Tibial artery (tissue), 4 donors: ENCODE data around the gene EXD3.
"Not testable (repeated sequence)": the region's sequence is repeated elsewhere in the genome, so short reads cannot be mapped to it uniquely, and the experiment has no call there.

Experiments
- DNase-seq, 2 donors: peaks; one replicate each; pipeline ENCODE4 v3.0.0-alpha.2; 2019
- H3K27ac ChIP-seq, 2 donors: fragments of 200-600 bp; sonication (generic) in 1 of 2; 1 replicate in 1 of 2; 2 replicates in 1 of 2; pipeline ENCODE4 v1.5.1; 2018 to 2019; ENCODE audit warnings: mild to moderate bottlenecking in 1 of 2
- H3K27me3 ChIP-seq, 2 donors: fragments of 200-600 bp; sonication (generic) in 1 of 2; one replicate each; pipeline versions ENCODE4 v1.5.1 to v1.6.0; 2016 to 2019
- H3K36me3 ChIP-seq, 3 donors: fragments of 200-600 bp; sonication (generic) in 2 of 3; one replicate each; pipeline ENCODE4 v1.5.1; 2016 to 2019; ENCODE audit warnings: mild to moderate bottlenecking in 2 of 3
- H3K4me1 ChIP-seq, 4 donors: fragments of 200-600 bp; sonication (generic) in 2 of 4; 1 replicate in 3 of 4; 2 replicates in 1 of 4; pipeline ENCODE4 v1.5.1; 2016 to 2019
- H3K4me3 ChIP-seq, 2 donors: fragments of 200-600 bp; sonication (generic) in 1 of 2; 1 replicate in 1 of 2; 2 replicates in 1 of 2; pipeline ENCODE4 v1.5.1; 2018 to 2019; ENCODE audit warnings: mild to moderate bottlenecking in 2 of 2
- H3K9me3 ChIP-seq, 3 donors: fragments of 200-600 bp; sonication (generic) in 1 of 3; one replicate each; pipeline ENCODE4 v1.5.1; 2016 to 2019
- CTCF ChIP-seq, 2 experiments: fragments of 200-600 bp in 1 of 2; fragments of 450-650 bp in 1 of 2; IDR thresholded peaks; one replicate each; pipeline ENCODE4 v1.5.1; 2017 to 2019; ENCODE audit warnings: antibody characterized with exemption in 2 of 2, mild to moderate bottlenecking in 1 of 2, moderate library complexity in 1 of 2
- intact Hi-C: fragments of 100-400 bp; cut with DNase I; formaldehyde crosslinking; loops from one replicate; pipeline ENCODE4 v1.15.0; 2023; ENCODE audit warnings: low total_unique reads

EXD3 gene

GRCh38 chr9:137412431-137412830 lies 10.5 kb downstream of the EXD3 start:
- TF ChIP-seq CTCF (IDR thresholded peaks at IDR 0.05): no peak
- intact Hi-C loops: no loop called here
- Histone ChIP-seq H3K27me3 (no peaks in the 10 kb centered on the region), H3K4me1 (peaks cover 0 to 59% (median 30%) of the 10 kb centered on the region in 4 donors), H3K36me3 (no peaks in the 10 kb centered on the region), H3K9me3 (no peaks in the 10 kb centered on the region), H3K4me3 (no peak overlapping the region), H3K27ac (peak overlapping the region in 1 of 2 donors; percentile 71)
- no peak for DNase-seq

DNA sequence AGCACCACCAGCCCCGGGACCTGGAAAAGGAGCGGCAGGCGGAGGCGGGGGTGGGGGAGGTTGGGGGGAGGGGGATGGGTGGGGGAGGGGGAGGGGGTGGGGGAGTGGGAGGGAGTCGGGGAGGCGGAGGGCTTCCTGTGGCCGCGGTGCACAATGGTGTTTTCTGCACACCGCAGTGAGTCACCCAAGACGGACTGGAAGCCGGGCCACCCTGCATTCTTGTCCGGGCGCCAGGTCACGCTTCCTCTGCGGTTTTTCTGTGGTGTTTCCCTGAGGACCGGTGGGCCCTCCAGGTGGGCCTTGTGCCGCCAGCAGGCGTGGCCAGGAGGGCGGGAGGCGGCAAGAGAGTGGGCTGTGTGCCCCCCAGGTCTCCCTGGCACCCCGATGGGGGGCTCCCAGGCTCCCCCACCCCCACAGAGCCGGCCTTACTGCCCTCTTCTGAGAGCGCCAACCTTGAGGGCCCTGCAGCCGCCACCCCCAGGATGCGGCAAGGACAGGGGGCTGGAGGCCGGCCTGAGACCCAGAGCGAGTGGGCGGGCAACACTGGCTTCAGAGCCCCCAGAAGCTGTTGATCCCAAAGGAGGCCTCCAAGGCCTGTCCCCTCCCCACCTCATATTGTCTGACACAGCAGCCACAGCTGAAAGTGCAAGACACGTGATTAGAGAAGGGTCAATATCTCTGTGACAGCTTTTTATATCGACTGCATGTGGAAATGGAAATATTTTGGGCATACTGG lies 11.1 kb downstream of the EXD3 start:
- Histone ChIP-seq H3K27ac (peak overlapping the region; percentile 23 to 71), H3K4me3 (peak overlapping the region; percentile 3 to 7), H3K4me1 (peaks cover 0 to 65% (median 33%) of the 10 kb centered on the region in 4 donors), H3K9me3 (no peaks in the 10 kb centered on the region), H3K36me3 (no peaks in the 10 kb centered on the region), H3K27me3 (no peaks in the 10 kb centered on the region)
- intact Hi-C loops: no loop called here
- DNase-seq: peak; percentile 58 to 89
- no peak for TF ChIP-seq CTCF (IDR thresholded peaks at IDR 0.05)

DNA sequence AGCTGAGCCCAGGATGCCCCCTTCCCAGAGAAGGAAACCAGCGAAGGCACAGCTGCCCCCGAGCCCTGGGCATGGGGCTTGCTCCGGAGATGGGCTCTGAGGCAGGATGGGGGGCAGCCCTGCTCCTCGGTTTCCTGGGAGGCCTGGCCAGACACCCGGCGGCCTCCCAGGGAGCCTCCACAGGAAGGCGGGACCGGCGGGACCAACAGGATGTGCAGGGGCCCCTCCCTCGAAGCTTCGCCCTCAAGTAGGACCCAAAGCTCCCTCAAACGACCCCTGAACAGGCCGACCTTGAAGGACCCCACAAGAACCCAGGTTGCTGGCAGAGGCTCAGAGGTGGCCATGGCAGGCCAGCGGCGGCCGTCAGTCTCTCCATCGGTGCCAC lies 11.7 kb downstream of the EXD3 start:
- no peak overlapping the region for H3K27ac ChIP-seq
- H3K4me1 ChIP-seq: peaks cover 0 to 71% (median 36%) of the 10 kb centered on the region in 4 donors
- H3K9me3 ChIP-seq: no peaks in the 10 kb centered on the region
- H3K27me3 ChIP-seq: no peaks in the 10 kb centered on the region
- TF ChIP-seq CTCF (IDR thresholded peaks at IDR 0.05): no peak
- intact Hi-C loops: no loop called here
- no peaks in the 10 kb centered on the region for H3K36me3 ChIP-seq
- peak overlapping the region; percentile 3 to 7 for H3K4me3 ChIP-seq
- no peak for DNase-seq

GRCh38 chr9:137410891-137411249 lies 12.1 kb downstream of the EXD3 start:
- Histone ChIP-seq H3K4me1 (peaks cover 0 to 72% (median 35%) of the 10 kb centered on the region in 4 donors), H3K27ac (no peak overlapping the region), H3K27me3 (no peaks in the 10 kb centered on the region), H3K36me3 (no peaks in the 10 kb centered on the region), H3K9me3 (no peaks in the 10 kb centered on the region), H3K4me3 (no peak overlapping the region)
- intact Hi-C loops: no loop called here
- DNase-seq: no peak
- no peak for TF ChIP-seq CTCF (IDR thresholded peaks at IDR 0.05)

- H3K27me3 ChIP-seq, intact Hi-C loops, H3K27ac ChIP-seq, H3K36me3 ChIP-seq, H3K9me3 ChIP-seq, DNase-seq, H3K4me3 ChIP-seq: not testable (repeated sequence)
- H3K4me1 ChIP-seq: peaks cover 0 to 72% (median 34%) of the 10 kb centered on the region in 4 donors
Measured at GRCh38 chr9:137410236-137410890, 12.6 kb downstream of the EXD3 start.

- peak overlapping the region in 1 of 2 donors; percentile 26 for H3K27ac ChIP-seq
- no peaks in the 10 kb centered on the region for H3K36me3 ChIP-seq
- H3K9me3 ChIP-seq: no peaks in the 10 kb centered on the region
- intact Hi-C loops: no loop called here
- no peak for TF ChIP-seq CTCF (IDR thresholded peaks at IDR 0.05)
- H3K4me3 ChIP-seq: no peak overlapping the region
- no peak for DNase-seq
- peaks cover 0 to 68% (median 34%) of the 10 kb centered on the region in 4 donors for H3K4me1 ChIP-seq
- no peaks in the 10 kb centered on the region for H3K27me3 ChIP-seq
Measured at GRCh38 chr9:137409515-137409914, 13.4 kb downstream of the EXD3 start.
